GM23338 (cell line): ENCODE results near the gene GNLY.

Source experiments
- CREB1 ChIP-seq: fragments of 250-450 bp; sonication (Bioruptor Pico); IDR thresholded peaks from 2 replicates; pipeline ENCODE4 v1.5.0; 2020; ENCODE audit warnings: low read depth, mild to moderate bottlenecking, moderate library complexity
- EZH2 ChIP-seq: fragments of 200-600 bp; sonication (generic); IDR thresholded peaks from one replicate; pipeline ENCODE4 v1.8.0; 2017; ENCODE audit warnings: antibody characterized with exemption, mild to moderate bottlenecking, low read depth; ENCODE audit not compliant: unreplicated experiment
- EZH2phosphoT487 ChIP-seq: fragments of 200-600 bp; sonication (generic); IDR thresholded peaks from one replicate; pipeline ENCODE4 v1.8.1; 2018; ENCODE audit warnings: antibody characterized with exemption; ENCODE audit not compliant: unreplicated experiment
- JUNB ChIP-seq: IDR thresholded peaks from one replicate; pipeline ENCODE4 v1.6.1; 2016; ENCODE audit warnings: antibody characterized with exemption; ENCODE audit not compliant: unreplicated experiment
- NANOG ChIP-seq: IDR thresholded peaks from 2 replicates; pipeline ENCODE4 v1.6.1; 2016; ENCODE audit warnings: antibody characterized with exemption, borderline replicate concordance
- POLR2AphosphoS5 ChIP-seq: IDR thresholded peaks from 2 replicates; pipeline ENCODE4 v1.6.1; 2016; ENCODE audit warnings: antibody characterized with exemption, low read depth
- STAT1 ChIP-seq: IDR thresholded peaks from one replicate; pipeline ENCODE4 v1.6.1; 2016; ENCODE audit warnings: antibody characterized with exemption; ENCODE audit not compliant: unreplicated experiment
- ZNF114 ChIP-seq: fragments of 250-450 bp; sonication (Bioruptor Pico); IDR thresholded peaks from 2 replicates; pipeline ENCODE4 v1.5.0; 2020; ENCODE audit warnings: mild to moderate bottlenecking, moderate library complexity
- ZNF331 ChIP-seq: fragments of 250-450 bp; sonication (Bioruptor Pico); IDR thresholded peaks from 2 replicates; pipeline ENCODE4 v1.5.0; 2020; ENCODE audit warnings: low read depth, mild to moderate bottlenecking, moderate library complexity
- TF ChIP-seq, protein P1 (sequence below), 2 experiments: fragments of 200-600 bp in 1 of 2; sonication (generic) in 1 of 2; conservative IDR thresholded peaks; 2 replicates each; pipeline versions ENCODE4 v1.5.1 to v1.6.1; 2016 to 2017; ENCODE audit warnings: antibody characterized with exemption in 2 of 2, low read depth in 2 of 2, mild to moderate bottlenecking in 2 of 2, moderate library complexity in 1 of 2
- TF ChIP-seq, protein P2 (sequence below): IDR thresholded peaks from 2 replicates; pipeline ENCODE4 v1.6.1; 2016; ENCODE audit warnings: antibody characterized with exemption
- TF ChIP-seq, protein P3 (sequence below): IDR thresholded peaks from one replicate; pipeline ENCODE4 v1.6.1; 2018; ENCODE audit warnings: antibody characterized with exemption; ENCODE audit not compliant: unreplicated experiment

DNA sequence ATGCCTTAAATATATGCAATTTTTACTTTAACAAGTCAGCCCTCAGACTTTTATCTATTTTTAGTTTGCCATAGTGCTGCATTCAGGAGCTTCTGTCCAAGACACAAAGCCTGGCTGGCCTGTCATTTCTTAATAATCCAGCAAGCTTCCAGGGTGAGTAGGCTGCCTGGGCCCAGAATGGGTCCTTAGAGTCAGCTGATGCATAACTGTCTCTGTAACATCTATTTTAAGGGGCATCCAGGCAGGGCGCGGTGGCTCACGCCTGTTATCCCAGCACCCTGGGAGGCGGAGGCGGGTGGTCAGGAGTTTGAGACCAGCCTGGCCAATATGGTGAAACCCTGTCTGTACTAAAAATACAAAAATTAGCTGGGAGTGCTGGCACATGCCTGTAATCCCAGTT lies 11.8 kb upstream of the GNLY start:
- TF ChIP-seq, protein P1, sequence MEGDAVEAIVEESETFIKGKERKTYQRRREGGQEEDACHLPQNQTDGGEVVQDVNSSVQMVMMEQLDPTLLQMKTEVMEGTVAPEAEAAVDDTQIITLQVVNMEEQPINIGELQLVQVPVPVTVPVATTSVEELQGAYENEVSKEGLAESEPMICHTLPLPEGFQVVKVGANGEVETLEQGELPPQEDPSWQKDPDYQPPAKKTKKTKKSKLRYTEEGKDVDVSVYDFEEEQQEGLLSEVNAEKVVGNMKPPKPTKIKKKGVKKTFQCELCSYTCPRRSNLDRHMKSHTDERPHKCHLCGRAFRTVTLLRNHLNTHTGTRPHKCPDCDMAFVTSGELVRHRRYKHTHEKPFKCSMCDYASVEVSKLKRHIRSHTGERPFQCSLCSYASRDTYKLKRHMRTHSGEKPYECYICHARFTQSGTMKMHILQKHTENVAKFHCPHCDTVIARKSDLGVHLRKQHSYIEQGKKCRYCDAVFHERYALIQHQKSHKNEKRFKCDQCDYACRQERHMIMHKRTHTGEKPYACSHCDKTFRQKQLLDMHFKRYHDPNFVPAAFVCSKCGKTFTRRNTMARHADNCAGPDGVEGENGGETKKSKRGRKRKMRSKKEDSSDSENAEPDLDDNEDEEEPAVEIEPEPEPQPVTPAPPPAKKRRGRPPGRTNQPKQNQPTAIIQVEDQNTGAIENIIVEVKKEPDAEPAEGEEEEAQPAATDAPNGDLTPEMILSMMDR (conservative IDR thresholded peaks at IDR 0.05; ENCODE audit: low read depth in 2 of 2): no peak
- TF ChIP-seq EZH2: no peak
- TF ChIP-seq, protein P2, sequence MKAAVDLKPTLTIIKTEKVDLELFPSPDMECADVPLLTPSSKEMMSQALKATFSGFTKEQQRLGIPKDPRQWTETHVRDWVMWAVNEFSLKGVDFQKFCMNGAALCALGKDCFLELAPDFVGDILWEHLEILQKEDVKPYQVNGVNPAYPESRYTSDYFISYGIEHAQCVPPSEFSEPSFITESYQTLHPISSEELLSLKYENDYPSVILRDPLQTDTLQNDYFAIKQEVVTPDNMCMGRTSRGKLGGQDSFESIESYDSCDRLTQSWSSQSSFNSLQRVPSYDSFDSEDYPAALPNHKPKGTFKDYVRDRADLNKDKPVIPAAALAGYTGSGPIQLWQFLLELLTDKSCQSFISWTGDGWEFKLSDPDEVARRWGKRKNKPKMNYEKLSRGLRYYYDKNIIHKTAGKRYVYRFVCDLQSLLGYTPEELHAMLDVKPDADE: no peak
- TF ChIP-seq CREB1 (CRISPR knock-in tag): no peak
- no peak for TF ChIP-seq POLR2AphosphoS5
- TF ChIP-seq, protein P3, sequence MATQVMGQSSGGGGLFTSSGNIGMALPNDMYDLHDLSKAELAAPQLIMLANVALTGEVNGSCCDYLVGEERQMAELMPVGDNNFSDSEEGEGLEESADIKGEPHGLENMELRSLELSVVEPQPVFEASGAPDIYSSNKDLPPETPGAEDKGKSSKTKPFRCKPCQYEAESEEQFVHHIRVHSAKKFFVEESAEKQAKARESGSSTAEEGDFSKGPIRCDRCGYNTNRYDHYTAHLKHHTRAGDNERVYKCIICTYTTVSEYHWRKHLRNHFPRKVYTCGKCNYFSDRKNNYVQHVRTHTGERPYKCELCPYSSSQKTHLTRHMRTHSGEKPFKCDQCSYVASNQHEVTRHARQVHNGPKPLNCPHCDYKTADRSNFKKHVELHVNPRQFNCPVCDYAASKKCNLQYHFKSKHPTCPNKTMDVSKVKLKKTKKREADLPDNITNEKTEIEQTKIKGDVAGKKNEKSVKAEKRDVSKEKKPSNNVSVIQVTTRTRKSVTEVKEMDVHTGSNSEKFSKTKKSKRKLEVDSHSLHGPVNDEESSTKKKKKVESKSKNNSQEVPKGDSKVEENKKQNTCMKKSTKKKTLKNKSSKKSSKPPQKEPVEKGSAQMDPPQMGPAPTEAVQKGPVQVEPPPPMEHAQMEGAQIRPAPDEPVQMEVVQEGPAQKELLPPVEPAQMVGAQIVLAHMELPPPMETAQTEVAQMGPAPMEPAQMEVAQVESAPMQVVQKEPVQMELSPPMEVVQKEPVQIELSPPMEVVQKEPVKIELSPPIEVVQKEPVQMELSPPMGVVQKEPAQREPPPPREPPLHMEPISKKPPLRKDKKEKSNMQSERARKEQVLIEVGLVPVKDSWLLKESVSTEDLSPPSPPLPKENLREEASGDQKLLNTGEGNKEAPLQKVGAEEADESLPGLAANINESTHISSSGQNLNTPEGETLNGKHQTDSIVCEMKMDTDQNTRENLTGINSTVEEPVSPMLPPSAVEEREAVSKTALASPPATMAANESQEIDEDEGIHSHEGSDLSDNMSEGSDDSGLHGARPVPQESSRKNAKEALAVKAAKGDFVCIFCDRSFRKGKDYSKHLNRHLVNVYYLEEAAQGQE: no peak
- no peak for TF ChIP-seq ZNF331 (CRISPR knock-in tag)
- no peak for TF ChIP-seq EZH2phosphoT487
- no peak for TF ChIP-seq NANOG
- TF ChIP-seq JUNB: no peak
- no peak for TF ChIP-seq STAT1
- TF ChIP-seq ZNF114 (CRISPR knock-in tag): no peak
